Hypothalamus (tissue), 51 donors: ENCODE results near the gene SRCAP.

Experiments used
- DNase-seq, 51 donors: peaks; one replicate each; lab custom pipeline; 2025; lab: John Stamatoyannopoulos, UW

SRCAP gene

DNA sequence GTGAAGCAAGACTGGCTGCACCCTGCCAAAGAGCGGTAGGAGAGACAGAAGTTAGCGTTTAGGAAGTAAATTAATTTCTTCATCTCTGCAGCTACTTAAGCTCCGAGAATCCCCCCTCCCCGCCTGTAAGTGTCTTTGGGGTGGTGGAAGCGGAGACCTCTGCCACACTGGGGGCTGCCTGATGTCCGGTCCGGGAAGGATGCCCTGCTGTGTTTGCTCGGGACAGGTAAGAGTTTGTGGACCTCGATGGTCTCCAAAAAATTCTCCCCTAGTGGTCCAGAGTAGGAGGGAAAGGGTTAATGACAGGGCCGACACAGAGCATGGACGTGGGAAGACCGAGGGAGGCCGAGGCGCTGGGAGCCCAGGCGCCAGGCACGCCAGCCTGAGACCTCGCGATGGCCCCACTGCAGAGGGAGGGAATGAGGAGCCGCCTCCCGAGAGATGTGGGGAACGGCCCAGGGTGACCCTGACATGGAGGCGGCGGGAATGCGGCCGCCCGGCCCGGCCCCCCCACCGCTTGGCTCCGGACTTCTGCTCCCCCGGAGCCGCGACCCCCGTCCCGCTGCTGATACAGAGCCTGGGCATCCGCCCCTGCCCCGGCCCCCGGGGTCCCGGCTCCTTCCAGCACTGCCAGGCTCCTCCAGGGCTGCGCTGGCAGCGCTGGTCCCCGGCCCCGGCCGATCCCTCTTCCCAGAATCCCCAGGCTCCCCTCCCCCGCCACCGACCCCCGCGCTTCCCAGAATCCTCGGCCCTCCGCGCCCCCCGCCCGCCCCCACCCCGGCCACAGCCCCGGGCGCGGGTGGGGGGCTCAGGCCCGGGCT is 87.4 kb downstream of the SRCAP start:
- DNase-seq: peak in 15 of 51 donors; percentile 7 to 53 (median 34)

DNA sequence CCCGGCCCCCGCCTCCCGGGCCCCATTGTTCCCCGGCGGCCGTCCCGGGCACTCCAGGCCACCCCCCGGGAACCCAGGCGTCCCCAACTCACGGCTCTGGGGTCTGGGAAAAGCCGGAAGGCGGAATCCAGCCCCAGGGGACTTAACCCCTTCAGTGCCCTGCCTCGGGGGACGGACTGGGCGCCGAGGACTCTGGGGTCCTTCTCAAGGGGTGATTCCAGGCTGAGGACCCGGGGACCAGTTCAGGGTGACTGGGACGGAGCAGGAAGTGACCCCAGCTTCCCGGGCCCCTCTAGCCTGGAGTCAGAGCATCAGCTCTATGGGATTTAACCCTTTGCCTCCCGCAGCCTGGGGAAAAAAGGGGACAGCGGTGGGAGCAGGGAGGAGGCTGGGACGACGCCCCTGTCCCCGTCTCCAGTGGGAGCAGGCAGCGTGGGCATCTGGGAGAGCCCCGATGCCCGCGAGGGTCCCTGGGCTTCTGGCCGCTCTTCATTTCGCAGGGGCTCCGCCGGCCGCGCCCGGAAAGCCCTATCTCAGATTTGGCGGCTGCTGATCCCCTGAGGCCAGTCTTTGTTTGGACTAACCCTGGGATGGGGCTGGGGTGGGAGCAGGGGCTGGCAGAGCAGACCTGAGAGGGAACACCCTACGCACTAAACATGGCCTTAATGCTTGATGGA is 88.1 kb downstream of the SRCAP start, which contains the start of gene ZNF629:
Gene ZNF629, minus strand, starts transcription at position 270 of the 677 bp plus-strand sequence. CDS start 2,723 bp downstream, outside the sequence.
- DNase-seq: peak in 49 of 51 donors; percentile 13 to 85 (median 67)

DNA sequence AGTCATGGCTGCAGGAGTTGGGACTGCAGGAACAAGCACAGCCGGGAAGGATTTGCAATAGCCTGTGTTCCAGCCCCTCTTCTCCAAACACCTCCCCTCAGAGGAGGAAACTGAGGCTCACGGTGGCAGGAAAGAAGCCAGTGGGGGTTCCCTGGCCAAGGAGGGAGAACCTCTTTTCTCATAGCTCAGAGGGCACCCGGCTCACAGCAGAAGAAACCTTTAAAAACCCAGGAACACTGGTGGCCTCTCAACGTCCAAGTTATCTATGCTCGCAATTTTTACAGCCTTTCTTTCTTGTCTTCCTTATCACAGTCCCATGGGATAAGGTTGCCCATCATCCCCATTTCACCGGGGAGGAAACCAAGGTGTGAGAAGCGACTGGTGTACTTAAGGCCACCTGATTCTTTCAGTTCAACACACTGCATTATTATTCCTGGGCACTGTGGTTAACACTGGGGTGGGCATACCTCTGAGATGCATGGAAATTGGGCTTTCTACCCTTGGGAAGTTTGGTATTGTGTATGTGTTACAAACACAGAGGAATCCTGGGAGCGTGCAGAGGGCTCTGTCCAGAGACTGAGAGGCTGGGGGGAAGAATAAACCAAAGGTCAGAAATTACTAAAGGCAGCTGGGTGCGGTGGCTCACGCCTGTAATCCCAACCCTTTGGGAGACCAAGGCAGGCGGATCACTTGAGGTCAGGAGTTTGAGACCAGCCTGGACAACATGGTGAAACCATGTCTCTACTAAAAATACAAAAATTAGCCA is 88.8 kb downstream of the SRCAP start:
- DNase-seq: peak in 1 of 51 donors; percentile 41
